ENCODE measurements around the gene ARHGEF10L.

ARHGEF10L gene

DNA sequence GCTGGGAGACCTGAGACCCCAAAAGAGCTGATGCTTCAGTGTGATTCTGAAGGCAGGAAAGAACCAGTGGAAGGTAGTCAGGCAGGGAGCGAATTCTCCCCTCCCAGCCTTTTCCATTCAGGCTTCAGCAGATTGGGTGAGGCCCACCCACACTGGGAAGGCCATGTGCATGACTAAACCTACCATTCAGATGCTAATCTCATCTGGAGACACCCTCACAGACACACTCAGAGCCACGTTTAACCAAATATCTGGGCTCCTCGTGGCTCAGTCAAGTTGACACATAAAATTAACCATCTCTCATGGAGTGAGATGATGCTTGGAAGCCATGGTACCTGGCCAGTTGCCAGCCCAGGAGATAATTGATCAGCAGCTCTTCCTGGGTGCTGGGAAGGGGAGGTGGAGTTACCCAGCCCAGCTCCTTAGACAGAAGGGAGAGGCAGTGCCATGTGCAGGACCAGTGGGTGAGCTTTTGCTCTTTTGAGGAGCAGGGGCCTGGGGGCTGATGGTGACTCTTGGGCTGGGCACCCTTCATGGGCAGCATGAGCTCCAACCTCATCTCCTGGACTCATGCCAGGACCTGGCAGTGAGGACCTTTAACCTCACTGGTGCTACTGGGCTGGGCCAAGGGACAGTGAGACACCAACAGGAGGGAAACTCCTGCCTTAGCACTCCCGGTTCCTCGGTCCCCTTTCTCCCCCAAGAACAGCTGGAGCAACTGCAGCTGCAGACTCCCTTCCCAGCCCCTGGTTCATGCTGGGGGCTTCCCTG is 126.6 kb downstream of the ARHGEF10L start:
- DNase-seq = no peak

DNA sequence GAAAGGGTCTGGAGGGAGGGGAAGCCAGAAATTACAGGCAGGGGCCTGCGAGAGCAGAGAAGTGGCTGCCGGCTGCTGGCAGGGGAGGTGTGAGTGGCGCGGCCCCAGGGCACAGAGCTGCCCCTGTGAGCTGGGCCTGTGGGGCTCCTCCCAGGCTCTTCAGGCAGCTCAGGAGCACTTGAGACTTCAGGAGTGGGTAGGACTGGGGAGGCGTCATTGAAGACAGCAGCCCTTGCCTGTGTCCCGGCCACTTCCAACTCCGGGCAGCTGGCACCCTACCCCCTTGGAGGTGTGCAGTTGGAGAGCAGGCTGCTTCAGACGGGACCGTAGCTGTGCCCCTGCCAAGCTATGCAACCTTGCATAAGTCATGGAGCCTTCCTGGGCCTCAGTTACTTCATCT is 128.1 kb downstream of the ARHGEF10L start:
- DNase-seq = no peak

DNA sequence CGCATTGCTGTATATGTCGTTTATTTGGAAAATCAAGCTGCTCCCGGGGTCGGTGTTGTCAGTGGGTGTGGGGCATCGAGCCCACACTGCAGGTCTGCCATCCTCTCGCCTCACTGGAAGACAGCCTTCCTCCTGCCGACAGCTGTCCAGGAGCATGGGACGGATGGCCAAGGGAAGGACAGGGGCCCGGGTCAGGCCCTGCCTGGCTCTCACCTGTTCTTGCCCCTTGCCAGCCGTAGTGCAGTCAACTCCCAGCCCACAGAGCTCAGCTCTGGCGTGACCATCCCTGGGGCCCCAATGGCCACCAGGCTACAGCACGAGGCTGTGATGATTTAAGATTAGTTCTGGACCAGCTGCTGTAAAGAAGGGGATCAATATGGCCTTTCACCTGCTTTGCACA is 128.7 kb downstream of the ARHGEF10L start:
- no peak for DNase-seq

DNA sequence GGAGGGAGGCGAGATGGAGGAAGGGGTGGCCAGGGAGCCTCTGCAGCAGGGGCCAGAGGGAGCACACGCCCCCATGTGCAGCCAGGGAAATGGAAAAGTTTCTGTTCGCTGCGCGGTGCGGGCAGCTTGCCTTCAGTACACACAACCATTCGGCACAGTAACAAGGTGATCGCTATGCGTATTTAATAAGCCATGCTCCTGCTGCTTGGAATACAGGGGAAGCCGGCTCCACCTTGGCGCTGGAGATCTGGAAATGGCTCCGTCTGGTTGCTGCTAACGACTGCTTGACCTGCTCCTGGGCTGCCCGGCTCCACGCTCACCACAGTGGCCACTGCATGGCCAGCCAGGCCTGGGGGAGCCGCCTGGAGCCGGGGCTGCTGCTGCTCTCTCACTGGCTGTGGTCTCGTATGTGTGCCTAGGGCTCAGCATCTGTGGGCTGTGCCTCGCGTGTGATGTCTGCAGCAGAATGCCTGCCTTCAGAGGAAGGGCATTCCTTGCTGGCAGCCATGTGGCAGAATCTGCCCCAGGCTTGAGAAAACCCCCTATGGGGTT is 129.2 kb downstream of the ARHGEF10L start:
- no peak for DNase-seq

DNA sequence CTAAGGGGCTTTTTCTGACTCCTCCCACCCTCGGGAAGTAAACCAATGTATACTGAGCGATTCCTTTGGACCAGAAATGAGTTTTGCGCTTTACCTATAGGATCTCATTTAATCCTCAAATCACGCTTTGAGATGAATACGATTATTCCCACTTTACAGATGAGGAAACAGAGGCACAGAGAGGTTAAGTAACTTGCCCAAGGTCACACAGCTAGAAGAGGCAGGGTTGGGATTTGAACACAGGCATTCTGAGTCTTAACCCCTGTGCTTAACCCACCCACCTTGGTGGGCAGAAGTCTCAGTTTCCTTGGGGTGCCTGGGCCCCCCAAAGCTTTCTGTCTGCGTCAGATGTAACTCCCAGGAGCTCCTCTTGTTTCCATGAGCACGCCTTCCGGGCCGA is 129.8 kb downstream of the ARHGEF10L start:
- no peak for DNase-seq

DNA sequence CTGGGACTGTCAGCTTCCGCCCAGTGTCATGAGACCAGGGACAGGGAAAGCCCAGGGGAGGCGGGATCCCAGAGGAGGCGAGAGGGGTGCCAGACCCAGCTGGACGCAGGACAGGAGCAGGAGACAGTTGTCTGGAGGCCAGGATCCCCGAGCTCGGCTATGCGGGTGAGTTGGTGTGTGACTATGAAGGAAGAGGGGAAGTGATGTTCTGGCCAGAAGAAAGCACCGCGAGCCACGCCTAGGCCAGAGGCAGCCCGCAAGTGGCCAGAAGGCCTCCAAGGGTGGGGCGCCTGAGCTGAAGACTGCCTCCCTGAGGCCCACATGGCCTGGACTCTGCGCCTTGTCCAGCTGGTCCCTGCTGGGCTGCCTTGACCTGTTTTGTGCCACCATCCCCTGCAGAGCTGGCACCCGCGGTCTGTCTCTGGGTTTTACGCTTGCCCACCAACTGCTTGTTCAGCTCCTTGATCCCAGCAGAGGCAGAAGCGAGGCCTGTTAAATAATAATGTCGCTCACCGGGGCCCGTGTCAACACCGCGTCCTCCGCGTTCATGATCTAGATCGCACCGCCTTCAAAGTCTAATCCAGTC is 130.5 kb downstream of the ARHGEF10L start:
- no peak for DNase-seq

DNA sequence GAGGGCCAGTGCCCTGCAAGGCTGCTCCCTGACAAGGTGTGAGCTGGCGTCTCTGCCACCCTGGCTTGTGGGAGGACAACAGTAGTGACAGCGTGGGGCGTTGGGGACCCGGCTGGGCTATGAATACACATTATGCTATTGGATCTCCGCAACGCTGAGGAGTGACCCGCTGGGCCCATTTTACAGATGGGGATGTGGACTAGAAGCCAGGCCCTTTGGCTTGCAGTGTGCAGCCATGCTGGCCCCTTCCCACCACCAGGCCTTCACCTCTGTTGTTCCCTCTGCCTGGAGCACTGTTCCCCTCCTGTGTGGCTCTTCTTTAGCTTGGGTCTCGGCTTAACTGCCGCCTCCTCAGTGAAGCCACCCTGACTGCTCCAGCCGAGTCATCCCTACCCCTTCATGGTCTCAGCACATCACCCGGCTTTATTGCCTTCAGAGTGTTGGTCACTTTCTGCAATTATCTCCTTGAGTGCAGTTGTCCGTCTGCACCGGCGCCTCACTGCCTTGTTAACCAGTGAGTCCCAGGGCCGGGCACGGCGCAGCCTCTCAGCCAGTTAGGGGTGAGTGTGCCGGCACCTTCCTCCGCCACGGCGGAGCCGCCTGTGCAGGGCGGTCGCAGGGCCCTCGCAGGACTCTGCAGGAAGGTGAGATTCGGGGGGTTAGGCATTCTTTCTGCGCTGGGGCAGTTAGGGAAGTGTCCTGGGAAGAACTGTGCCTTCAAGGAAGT is 131.3 kb downstream of the ARHGEF10L start:
- DNase-seq = no peak

DNA sequence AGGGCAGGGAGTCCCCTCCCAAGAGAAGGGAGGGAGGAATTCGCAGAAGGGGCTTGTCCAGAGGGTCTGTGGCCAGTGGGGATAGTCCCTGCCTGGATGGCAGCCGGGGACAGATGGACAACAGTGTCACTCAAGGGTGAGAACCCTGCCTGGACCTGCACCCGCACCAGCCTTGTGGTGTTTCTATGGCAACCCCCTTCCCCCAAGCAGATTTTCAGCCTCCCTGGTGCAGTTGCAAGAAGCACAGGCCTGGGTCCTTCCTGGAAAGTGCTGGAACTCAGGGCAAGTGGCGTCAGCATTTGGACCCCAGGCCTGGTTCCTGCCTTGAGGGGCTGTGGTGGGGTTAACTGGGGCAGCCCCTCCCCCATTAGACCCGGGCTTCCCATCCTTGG is 131.8 kb downstream of the ARHGEF10L start:
- no peak for DNase-seq

DNA sequence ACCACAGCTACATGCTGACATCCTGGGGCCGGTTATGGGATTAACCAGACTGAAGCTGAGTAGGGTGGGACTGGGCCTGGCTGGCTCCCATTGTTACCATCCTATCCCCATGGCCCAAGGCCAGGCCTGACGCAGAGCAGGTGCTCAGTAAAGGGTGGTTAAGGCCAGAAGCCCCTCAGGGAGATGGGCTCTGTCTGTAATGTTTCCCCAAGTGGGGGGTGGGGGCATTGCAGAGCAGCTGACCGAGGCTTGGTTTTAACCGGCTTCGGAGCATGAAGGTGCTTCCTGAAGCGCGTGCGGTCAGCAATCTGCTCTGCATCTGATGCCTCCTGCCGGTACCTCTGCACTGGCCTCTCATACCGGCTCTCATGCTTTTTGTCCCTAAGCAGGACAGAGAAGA is 132.2 kb downstream of the ARHGEF10L start:
- no peak for DNase-seq

DNA sequence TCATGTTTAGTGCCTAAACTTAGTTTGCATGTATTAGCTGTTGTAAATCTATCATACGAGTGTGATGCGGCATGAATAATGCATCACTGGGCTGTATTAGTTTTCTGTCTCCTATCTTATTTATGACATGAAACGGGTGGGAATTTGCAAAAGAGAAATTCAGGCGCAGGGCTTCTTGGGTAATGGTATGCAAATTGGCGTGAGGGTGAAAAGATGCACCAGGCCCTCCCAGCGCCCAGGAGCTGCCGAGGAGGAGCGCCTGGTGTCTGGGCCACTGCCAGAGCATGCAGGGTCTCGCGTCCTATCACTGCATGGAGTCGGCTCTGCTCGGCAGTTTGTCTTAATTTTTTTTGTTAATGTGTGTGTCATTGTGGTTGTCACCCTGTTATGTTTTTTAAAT is 132.7 kb downstream of the ARHGEF10L start:
- DNase-seq = no peak

DNA sequence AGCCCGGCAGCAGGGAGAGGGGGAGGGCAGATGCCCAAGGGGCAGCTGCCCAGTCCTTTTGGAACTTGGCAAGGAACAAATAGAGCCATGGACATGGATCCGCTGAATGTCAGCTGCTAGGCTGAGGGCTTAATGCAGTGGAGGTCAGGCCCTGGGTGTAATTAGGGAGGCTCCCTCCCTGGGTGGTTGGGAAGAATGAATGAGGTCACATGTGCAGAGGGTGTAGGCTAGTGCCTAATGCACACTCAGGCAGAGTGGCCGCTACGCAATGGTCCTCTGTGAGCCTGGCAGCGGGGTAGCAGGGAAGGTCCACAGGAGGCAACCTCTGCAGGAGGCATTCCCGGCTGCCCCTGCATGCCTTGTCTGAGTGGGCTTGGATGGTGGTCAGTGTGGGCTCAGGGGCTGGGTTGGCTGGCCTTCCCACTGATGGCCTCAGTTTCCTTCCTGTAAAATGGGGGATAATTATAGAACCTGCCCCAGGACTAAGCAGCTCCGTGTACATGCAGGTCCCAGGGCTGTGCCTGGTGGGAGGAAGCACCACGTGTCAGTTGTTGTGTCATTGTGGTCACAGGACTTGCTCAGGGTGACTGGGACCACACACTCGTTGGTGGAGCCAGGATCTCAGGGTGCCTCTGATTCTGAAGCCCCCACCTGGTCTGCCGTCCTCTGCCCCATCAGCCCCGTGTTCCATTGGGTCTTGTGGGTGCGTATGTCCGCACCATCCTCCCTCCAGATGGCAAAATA is 134.0 kb downstream of the ARHGEF10L start:
- DNase-seq = no peak

DNA sequence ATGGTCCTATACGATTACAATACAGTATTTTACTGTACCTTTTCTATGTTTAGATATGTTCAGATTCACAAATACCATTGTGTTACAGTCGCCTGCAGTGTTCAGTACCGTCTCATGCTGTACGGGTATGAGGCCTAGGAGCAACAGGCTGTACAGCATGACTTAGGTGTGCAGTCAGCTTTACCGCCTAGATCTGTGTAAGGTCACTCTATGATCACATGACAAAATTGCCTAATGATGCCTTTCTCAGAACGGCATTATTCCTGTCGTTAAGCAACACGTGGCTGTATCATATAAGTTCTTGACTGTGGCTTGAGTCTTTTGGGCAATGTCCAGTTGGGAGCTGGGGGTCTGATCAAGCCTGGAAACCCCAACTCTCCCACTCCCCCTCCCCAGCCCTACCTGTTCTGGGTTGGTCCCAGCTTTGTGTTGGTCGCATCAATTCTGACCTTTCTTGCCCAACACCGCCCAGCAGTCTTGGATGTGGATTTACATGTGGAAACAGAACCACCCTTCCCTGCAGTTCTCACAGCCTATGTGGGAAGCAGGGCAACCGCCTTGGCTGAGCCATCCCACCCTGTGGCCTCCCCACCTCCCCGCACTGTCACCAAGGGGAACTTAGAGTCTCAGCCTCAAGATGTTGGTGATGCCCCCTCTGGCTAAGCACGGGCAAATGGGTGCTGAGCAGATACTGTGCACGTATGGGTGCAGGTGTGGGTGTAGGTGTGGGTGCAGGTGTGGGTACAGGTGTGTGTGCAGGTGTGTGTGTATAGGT is 135.4 kb downstream of the ARHGEF10L start:
- no peak for DNase-seq

DNA sequence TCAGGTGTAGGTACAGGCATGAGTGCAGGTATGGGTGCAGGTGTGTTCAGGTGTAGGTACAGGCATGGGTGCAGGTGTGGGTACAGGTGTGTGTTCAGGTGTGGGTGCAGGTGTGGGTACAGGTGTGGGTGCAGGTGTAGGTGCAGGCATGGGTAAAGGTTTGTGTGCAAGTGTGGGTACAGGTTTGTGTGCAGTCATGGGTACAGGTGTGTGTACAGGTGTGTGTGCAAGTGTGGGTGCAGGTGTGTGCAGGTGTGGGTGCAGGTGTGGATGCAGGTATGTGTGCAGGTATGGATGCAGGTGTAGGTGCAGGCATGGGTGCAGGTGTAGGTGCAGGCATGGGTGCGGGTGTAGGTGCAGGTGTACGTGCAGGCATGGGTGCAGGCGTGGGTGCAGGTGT is 136.2 kb downstream of the ARHGEF10L start:
- no peak for DNase-seq

DNA sequence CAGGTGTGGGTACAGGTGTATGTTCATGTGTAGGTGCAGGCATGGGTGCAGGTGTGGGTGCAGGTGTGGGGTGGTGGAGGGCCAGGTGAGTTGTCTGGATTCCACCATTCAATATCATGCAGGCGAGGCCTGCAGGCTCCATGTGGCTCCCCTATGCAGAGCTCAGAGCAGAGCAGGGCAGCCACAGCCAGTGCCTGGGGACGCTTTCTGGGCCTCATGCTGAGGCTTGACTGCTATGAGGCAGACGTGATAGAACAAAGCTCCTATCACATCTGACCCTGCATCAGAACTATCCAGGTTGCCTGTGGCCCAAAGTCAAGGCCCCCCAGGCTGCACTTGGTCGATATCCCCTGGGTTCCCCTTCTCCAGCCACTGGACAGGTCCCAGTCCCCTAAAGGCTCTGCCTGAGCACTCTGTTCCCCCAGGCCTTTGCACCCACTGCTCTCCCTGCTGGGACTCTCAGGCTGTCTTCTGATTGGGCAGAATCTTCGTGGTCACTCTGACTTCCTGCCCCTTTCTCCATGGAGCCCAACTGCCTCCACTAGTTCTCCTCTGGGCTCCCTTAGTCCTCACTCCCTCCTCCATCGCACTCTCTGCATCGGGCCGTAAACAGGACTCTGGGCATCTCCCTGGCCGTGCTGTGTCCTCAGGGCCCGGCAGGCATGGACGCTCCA is 137.0 kb downstream of the ARHGEF10L start:
- no peak for DNase-seq

DNA sequence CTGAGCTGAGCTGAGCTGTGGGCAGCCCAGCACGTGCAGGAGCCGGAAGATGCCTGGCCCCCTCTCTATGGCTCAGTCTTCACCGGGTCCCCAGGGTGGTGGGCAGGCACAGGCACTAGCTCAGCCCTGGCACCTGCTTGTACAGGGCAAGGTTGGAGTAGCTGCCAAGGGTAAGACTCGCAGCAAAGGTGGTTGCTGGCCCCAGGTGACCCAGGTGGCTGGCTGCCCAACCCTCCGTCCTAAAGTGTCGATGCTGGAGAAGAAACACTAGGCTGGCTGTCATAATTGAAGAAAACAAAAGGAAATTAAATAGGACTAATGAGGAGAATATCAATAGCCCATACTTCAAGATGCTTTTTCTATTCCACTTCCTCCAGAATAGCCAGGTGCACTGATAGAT is 138.5 kb downstream of the ARHGEF10L start:
- DNase-seq = no peak

DNA sequence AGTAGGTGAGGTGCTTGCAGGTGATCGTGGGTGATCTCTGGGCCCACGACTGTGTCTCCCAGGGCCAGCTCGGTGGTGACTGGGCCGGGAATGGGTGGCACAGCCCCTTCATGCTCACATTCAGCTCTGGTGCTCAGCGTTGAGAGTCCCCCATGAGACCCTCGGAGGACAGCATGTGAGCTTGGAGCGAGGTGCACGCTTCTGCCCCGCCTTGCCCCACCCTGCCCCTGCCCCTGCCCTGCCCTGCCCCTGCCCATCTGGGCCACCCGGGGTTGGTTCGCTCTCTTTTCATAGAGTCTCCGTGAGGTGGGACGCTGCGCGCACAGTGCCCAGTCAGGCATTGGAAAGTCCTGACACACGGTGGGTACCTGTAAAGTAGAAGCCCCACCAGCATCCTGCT is 140.4 kb downstream of the ARHGEF10L start:
- DNase-seq = no peak

DNA sequence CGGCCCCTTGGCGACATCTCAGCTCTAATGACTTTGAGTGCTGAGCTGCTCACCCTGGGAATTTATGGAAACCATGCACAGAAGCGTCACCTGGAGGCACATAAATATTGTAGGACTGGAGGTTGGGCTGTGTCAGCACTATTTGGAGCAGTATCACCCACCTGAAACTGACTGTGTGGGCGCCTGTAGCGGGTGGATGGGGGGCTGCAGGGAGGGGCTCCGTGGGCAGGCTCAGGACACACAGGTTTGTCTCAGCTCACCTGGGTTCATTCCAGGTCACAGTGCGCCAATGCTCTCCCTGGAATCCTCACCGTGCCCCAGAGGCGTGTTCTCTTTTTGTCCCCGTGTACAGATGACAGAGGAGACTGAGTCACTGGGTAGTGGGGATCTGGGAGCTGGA is 140.8 kb downstream of the ARHGEF10L start:
- DNase-seq = no peak

DNA sequence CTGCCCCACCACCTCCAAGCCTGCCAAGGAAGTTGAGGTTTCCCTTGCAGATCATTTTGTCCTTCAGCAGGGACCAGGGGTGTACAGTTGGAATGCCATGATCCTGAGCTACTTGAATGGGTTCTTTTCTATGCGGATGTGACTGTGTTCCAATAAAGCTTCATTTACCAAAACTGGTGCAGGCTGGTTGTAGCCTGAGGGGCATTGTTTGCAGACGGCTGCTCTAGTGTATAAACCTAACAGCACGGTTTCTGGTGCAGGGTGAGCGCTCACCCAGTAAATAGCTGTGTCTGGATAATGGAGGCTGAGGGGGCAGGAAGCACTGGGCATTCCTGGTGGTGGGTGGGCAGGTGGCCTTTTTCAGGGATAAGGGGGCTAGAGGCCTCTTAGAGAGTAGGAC is 142.9 kb downstream of the ARHGEF10L start:
- DNase-seq = no peak

DNA sequence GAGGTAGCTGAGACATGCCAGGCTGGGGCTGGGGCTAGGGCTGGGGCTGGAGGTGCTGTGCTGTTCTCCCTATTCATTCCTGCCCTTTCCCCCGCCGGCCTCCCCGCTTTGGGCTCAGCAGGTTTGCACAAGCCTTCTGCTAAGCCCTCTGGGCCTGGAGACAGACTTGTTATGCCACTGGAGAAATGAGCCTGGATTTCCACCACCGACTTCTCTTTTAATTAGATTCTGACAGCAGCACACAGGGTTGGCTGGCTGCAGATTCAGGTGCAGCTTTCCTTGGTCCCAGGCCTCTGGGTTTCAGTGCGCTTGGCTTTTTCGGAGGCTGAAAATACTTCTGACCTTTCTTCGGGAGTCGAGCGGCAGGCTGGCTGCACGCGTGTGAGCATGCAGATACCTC is 144.1 kb downstream of the ARHGEF10L start:
- no peak for DNase-seq

DNA sequence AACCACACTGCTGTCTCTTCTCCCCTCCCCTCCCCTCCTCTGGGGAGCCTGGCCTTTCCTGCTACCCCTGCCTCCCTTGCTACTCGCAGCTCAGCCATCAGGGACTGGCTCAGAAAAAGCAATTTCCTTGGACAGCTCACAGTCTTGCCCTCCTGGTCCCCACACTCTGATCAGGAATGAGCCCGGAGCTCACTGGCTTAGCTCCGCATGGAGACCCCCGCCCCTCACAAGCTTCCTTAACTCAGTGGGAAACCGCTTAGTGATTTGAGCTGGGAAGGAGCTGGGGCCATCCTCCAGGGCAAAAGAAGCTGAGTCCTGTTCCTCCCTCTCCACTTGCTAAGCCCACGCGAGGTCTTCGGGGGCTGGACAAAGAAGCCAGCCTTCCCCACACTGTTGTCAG is 145.3 kb downstream of the ARHGEF10L start:
- no peak for DNase-seq

DNA sequence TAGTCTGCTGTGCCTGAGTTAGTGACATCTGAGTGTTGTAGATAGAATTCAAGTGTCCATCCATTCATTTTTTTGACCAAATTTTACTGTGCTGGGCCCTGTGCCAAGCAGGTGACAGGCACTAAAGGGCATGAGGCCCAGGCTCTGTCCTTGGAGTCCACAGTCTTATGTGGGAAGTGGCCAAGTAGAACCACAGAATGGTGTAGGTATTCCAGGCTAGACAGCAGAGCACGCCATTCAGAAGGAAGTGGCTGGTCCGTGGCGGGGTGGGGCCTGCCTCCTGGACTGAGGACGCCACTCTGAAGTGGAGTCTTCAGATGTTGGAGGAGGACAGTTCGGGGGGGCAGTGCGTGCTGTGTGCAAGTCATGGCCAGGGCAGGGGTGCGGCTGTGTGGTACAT is 146.8 kb downstream of the ARHGEF10L start:
- DNase-seq = no peak

DNA sequence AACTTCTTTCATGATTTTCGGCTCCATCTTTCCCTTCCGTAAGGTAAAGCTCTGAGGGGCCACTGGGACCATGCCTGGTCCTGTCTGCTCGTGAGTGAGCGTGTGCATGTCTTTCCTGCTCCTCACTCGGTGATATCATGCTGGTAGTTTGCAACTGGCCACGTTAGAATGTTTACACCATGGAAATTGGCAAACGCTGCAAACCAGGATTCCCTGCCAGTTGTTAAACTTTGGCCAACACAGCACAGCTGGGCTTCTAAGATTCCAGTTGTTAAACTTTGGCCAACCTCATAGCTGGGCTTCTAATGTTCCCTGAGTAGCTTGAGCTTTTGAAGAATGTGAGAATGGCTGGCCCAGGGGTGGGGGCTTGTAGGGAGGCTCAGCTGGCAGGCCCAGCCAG is 147.6 kb downstream of the ARHGEF10L start:
- DNase-seq = no peak

Measured in activated CD8-positive, alpha-beta memory T cell treated with anti-CD3 and anti-CD28 coated beads, Interleukin-2, amount 50 U/mL, for 4 hours (primary cell).